GM19438 (cell line): ENCODE results near the gene MMEL1.
A peak's percentile ranks its signal among the peaks of the same experiment; 100 is the strongest.

Source experiments
- ATAC-seq: cut with Tn5 transposase; IDR thresholded peaks from one replicate; pipeline ENCODE4 v1.9.1; 2021; ENCODE audit warnings: low read depth; ENCODE audit not compliant: unreplicated experiment

Gene MMEL1

GRCh38 chr1:2591581-2592261 lies 41.1 kb downstream of the MMEL1 start:
- no peak for ATAC-seq

DNA sequence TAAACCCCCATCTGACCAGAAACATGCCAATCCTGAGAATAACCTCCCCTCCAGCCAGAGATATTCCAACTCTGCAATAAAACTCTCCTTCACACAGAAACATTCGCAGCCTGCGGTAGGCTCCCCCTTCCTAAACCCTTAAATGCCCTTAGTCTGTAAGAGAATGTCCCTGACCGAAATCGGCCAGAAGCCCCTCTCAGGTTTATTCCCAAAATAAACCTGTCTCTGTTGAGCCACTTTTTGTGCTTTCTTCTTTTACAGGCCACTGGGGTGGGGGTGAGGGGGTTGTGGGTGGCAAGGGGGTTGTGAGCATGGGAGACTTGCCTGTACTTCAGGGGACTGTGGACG lies 41.6 kb downstream of the MMEL1 start:
- no peak for ATAC-seq

- no peak for ATAC-seq
These were observed 42.3 kb downstream of the MMEL1 start for GRCh38 chr1:2590233-2591141.

GRCh38 chr1:2589431-2590232 lies 43.2 kb downstream of the MMEL1 start:
- no peak for ATAC-seq

DNA sequence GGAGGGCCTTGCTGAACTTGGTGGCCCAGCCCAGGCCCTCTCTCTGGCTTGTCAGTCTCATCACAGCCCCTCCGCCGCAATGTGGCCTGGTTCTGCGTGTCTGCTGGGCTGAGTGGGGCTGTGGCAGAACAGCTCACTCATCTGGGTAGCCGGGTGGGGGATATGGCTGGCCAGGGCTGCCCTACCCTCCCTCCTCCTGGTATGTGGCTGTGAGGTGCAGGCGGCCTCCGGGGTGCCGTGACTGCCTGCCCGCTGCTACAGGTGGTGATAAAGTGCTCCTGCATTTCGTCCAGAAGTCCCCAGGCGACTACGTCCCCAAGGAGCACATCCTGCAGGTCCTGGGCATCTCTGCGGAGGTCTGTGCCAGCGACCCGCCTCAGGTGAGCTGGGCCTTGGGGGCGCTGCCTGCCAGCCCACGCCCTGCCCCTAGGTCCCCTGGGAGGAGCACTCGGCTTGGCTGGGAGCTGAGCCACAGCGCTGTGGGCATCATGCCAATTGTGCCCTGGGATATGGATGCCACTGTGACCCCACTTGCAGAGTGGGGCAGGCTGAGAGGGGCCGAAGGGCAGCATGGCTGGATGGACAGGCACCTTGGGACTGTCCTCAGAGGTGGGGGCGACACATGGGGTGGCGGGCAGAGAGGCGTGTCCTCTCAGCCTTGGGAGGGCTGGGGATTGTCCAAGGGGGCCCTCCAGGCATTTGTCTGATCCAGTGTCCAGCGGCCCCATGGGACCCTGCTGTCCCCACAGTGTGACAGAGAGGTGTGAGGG lies 44.0 kb downstream of the MMEL1 start:
- no peak for ATAC-seq

DNA sequence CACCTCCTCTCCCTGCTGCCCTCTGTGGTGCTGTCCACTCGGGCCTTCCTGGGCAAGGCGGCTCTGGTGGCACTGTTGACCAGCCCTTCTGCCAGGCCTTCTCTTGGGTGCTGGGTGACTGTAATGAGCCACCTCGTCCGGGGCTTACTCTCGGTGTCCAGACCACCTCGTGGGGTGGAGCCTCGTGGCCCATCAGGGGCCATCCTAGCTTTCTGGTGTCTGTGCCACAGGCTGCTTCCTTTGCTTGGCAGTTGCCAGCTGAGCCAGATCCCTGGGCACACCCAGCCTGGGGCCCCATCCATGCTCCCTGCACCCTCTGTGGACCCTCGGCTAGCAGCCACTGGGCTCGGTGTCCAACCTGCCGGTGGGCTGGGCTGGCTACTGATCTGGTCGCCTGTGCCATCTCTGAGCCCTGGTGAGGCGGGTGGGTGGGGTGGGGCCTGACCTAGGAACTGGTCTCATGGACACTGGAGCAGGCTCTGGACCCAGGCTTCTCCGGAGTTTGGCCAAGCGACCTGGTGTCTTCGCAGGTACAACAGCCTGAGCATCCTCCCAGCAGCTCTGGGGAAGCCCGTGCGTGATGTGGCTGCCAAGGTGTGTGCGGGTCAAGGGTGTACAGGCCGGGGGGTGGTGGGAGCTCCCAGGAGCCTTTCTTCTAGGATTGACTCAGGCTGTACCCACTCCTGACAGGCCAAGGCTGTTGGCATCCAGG lies 44.8 kb downstream of the MMEL1 start:
- ATAC-seq: no peak

DNA sequence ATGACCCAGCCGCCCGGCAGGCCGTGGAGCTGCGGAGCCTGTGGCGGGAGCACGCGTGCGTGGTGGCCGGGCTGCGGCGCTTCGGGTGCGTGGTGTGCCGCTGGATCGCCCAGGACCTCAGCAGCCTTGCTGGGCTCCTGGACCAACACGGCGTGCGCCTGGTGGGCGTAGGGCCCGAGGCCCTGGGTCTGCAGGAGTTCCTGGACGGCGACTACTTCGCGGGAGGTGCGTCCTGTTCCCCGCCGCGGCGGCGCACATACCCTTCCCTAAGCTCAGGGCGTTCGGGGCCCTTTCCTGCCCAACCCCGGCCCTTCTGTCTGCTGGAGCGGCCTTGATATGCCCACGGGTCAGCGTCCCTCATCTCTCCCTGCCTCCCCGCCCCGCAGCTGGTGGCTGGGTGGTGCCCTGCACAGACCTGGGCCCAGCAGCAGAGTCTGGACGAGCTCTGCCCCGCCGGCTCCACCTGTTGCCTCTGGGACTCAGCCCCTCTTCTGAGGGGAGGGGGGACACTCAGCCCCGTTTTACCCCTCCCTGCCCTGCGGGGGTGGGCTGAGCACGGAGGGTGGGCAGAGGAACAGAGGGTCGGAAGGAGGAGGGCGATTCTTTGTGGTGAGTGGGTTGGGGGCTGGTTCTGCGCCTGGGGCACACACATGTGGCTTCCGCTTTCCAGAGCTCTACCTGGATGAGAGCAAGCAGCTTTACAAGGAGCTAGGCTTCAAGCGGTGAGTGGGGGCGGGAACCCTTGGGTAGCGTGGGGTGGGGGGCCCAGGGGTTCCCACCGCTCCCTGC lies 45.6 kb downstream of the MMEL1 start:
- ATAC-seq: no peak

DNA sequence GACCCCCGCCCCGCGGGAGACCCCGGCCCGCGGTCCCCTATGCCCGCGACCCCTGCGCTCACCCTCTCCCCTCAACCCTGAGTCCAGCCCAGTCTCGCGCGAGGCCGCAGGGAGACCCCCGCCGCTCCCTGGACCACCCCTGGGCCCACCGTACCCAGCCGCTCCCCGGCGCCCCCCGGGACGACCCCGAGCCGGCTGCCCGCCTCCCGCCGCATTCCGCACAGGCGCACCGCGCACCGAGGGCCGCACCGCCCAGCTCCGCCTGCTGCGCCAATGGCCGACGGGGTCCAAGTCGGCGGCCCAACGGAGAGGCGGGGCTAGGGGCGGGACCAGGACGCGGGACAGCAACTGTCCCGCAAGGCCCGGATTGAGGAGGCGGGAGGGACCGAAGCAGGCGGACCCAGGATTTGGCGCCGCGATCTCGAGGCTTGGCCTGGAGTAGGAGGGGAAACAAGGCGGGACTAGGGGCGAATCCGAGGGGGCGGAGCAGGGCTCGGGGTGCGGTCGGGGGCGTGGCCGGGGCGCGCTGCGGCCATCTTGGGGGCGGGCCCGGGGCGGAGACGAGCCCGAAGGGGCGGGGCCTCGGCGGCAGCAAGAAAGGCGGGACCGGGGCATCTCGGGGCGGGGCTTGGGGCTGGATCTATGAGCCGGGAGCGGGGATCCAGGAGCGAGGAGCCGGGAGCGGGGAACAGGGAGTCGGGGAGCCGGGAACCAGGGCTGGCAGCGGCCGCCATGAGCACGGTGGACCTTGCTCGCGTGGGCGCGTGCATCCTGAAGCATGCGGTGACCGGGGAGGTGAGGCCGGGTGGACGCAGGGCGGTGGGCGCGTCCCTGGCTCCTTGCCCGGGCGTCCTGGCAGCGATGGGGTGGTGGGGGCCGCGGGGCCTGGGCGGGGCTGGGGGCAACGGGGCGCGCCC lies 46.4 kb downstream of the MMEL1 start, which contains the start of gene PRXL2B:
Gene PRXL2B (plus strand): TSS at position 624 of the 917 bp plus-strand sequence. CDS start 109 bp downstream, at position 733.
- peak; percentile 51 for ATAC-seq

GRCh38 chr1:2585318-2586092 lies 47.3 kb downstream of the MMEL1 start:
- ATAC-seq: no peak

- no peak for ATAC-seq
These were observed 48.0 kb downstream of the MMEL1 start for GRCh38 chr1:2584686-2585317.

- ATAC-seq: no peak
These were observed 48.9 kb downstream of the MMEL1 start for GRCh38 chr1:2583871-2584351.

GRCh38 chr1:2583331-2583791 lies 49.5 kb downstream of the MMEL1 start:
- no peak for ATAC-seq

DNA sequence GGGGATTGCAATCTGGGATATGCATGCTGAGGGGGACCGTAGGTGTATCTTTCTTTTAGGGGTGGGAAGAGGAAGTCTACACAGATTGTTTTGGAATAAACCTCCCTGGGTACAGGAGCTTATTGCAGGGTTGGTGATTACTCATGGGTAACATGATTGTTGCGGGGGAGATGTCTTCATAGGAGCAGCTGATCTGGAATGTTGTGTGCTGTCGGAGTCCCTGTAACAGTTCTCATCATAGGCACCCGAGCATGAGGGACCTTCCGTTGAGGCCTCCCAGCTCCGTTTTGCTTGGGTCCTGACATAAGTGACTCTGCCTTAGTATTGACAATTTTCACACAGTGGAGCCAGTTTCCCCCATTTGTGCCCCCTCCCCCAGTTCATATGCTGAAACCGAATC lies 50.4 kb downstream of the MMEL1 start:
- no peak for ATAC-seq

GRCh38 chr1:2580691-2581090 lies 52.1 kb downstream of the MMEL1 start:
- ATAC-seq: no peak

GRCh38 chr1:2578758-2579118 lies 54.1 kb downstream of the MMEL1 start:
- ATAC-seq: no peak

DNA sequence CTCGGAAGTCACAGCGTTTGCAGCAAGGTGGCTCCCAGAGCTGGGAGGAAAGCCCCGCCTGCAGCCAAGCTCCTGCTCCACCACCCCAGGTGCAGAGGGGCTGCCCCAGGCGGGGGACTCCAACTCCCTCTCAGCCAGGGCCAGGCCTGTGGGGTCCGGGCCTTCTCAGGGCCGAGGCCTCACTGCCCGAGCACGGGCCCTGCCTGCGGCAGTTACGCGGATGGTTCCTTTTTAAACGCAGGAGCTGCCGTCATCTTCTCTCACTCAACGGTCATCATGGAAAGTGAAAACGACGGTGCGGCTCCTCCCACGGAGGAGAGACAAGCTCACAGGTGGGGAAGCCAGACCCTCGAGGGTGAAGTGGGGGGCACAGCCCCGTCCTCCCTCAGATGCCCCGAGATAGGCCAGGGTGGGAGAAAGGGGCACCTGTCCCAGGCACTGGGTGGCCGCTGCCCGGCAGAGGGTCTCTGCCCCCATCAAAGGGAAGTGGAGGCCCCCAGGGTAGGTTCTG lies 55.2 kb downstream of the MMEL1 start:
- peak; percentile 26 for ATAC-seq
